ENCODE measurements around the gene PTTG1IP. TPM values are rescaled to one million over a fixed set of nuclear protein-coding genes. Genes with fewer than 3 reads are reported as not detected.

Gene PTTG1IP
- total RNA-seq, 1 experiment from 2014 or later = 96.0 TPM

DNA sequence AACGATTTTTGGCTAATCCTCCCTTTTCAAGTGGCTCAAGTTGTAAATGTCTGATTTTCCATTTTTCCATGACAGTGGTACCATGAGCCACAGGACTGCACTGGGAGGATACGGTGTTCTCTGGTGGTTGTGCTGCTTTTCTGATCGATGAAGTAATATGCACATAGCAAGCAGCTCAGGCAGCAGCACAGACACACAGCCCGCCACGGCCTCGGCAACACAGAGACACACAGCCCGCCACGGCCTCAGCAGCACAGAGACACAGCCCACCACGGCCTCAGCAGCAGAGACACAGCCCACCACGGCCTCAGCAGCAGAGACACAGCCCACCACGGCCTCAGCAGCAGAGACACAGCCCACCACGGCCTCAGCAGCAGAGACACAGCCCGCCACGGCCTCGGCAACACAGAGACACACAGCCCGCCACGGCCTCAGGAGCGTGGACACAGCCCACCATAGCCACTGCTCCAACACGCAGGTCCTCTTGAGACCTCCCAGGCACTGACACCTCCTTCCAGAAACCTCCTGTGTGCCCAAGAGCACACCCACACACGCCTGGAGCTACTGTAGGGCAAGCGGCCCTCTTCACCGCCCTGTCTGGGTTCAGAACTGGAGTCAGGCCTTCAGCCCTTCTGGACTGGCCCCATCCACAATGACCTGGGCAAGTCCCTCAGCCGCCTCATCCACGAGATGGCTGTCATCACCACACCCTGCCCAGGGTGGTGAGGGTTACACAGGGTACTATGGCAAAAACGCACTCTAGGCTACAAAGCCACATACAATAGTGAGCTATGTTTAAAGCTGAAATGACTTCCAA, 10.4 kb downstream of the PTTG1IP start:
- peak overlapping the region; percentile 36; the same call in 1 of the 2 replicates for H3K27ac Mint-ChIP-seq

More for the DNA sequence above, 10.4 kb downstream of the PTTG1IP start:
- CTCF ChIA-PET = no interaction called here
- no peaks in the 10 kb centered on the region for H3K27me3 Mint-ChIP-seq (ENCODE audit: low read depth)
- TF ChIP-seq CBFB (CRISPR knock-in tag; IDR thresholded peaks at IDR 0.05; ENCODE audit: low read depth) (no peak), FOXK1 (CRISPR knock-in tag; IDR thresholded peaks at IDR 0.05) (no peak), SMAD4 (CRISPR knock-in tag; IDR thresholded peaks at IDR 0.05) (no peak), ZNF263 (CRISPR knock-in tag; IDR thresholded peaks at IDR 0.05; ENCODE audit: low read depth) (no peak), NR1H2 (CRISPR knock-in tag; IDR thresholded peaks at IDR 0.05) (no peak), ZNF219 (CRISPR knock-in tag; IDR thresholded peaks at IDR 0.05; ENCODE audit: borderline replicate concordance) (no peak), ZNF416 (CRISPR knock-in tag; IDR thresholded peaks at IDR 0.05) (no peak), NFE2L1 (CRISPR knock-in tag; IDR thresholded peaks at IDR 0.05) (no peak)
- TF ChIP-seq, protein P1, sequence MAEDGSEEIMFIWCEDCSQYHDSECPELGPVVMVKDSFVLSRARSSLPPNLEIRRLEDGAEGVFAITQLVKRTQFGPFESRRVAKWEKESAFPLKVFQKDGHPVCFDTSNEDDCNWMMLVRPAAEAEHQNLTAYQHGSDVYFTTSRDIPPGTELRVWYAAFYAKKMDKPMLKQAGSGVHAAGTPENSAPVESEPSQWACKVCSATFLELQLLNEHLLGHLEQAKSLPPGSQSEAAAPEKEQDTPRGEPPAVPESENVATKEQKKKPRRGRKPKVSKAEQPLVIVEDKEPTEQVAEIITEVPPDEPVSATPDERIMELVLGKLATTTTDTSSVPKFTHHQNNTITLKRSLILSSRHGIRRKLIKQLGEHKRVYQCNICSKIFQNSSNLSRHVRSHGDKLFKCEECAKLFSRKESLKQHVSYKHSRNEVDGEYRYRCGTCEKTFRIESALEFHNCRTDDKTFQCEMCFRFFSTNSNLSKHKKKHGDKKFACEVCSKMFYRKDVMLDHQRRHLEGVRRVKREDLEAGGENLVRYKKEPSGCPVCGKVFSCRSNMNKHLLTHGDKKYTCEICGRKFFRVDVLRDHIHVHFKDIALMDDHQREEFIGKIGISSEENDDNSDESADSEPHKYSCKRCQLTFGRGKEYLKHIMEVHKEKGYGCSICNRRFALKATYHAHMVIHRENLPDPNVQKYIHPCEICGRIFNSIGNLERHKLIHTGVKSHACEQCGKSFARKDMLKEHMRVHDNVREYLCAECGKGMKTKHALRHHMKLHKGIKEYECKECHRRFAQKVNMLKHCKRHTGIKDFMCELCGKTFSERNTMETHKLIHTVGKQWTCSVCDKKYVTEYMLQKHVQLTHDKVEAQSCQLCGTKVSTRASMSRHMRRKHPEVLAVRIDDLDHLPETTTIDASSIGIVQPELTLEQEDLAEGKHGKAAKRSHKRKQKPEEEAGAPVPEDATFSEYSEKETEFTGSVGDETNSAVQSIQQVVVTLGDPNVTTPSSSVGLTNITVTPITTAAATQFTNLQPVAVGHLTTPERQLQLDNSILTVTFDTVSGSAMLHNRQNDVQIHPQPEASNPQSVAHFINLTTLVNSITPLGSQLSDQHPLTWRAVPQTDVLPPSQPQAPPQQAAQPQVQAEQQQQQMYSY (CRISPR knock-in tag; IDR thresholded peaks at IDR 0.05) = no peak
- TF ChIP-seq, protein P2, sequence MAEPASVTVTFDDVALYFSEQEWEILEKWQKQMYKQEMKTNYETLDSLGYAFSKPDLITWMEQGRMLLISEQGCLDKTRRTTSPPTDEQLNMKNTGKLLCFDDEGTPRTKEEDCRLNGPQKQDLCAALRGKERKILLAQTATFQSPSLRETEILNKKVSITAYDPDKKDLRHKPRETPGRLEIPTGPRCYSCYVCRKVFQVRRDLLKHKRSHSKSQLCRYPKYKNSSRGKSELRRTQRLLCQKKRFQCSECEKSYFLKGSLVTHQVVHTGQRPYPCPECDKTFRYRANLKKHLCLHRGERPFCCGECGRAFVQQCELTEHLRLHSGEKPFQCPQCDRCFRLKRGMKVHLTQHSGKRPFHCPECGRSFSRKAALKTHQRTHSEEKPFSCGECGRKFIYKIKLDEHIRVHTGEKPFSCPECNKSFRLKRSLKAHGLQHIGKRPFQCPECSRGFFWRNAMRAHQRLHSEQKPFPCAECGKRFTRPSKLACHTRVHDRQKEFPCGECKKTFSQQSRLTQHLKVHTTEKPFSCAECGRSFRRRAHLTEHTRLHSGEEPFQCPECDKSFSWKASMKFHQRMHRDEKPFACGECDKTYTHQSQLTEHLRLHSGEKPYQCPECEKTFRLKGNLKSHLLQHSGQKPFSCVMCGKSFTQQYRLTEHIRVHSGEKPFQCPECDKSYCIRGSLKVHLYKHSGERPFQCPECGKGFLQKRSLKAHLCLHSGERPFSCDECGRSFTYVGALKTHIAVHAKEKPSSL (CRISPR knock-in tag; conservative IDR thresholded peaks at IDR 0.05) = no peak
- TF ChIP-seq, protein P3, sequence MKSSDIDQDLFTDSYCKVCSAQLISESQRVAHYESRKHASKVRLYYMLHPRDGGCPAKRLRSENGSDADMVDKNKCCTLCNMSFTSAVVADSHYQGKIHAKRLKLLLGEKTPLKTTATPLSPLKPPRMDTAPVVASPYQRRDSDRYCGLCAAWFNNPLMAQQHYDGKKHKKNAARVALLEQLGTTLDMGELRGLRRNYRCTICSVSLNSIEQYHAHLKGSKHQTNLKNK (CRISPR knock-in tag; IDR thresholded peaks at IDR 0.05) = no peak
- TF ChIP-seq, protein P4, sequence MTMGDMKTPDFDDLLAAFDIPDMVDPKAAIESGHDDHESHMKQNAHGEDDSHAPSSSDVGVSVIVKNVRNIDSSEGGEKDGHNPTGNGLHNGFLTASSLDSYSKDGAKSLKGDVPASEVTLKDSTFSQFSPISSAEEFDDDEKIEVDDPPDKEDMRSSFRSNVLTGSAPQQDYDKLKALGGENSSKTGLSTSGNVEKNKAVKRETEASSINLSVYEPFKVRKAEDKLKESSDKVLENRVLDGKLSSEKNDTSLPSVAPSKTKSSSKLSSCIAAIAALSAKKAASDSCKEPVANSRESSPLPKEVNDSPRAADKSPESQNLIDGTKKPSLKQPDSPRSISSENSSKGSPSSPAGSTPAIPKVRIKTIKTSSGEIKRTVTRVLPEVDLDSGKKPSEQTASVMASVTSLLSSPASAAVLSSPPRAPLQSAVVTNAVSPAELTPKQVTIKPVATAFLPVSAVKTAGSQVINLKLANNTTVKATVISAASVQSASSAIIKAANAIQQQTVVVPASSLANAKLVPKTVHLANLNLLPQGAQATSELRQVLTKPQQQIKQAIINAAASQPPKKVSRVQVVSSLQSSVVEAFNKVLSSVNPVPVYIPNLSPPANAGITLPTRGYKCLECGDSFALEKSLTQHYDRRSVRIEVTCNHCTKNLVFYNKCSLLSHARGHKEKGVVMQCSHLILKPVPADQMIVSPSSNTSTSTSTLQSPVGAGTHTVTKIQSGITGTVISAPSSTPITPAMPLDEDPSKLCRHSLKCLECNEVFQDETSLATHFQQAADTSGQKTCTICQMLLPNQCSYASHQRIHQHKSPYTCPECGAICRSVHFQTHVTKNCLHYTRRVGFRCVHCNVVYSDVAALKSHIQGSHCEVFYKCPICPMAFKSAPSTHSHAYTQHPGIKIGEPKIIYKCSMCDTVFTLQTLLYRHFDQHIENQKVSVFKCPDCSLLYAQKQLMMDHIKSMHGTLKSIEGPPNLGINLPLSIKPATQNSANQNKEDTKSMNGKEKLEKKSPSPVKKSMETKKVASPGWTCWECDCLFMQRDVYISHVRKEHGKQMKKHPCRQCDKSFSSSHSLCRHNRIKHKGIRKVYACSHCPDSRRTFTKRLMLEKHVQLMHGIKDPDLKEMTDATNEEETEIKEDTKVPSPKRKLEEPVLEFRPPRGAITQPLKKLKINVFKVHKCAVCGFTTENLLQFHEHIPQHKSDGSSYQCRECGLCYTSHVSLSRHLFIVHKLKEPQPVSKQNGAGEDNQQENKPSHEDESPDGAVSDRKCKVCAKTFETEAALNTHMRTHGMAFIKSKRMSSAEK (CRISPR knock-in tag; IDR thresholded peaks at IDR 0.05; ENCODE audit: borderline replicate concordance) = no peak
- TF ChIP-seq, protein P5, sequence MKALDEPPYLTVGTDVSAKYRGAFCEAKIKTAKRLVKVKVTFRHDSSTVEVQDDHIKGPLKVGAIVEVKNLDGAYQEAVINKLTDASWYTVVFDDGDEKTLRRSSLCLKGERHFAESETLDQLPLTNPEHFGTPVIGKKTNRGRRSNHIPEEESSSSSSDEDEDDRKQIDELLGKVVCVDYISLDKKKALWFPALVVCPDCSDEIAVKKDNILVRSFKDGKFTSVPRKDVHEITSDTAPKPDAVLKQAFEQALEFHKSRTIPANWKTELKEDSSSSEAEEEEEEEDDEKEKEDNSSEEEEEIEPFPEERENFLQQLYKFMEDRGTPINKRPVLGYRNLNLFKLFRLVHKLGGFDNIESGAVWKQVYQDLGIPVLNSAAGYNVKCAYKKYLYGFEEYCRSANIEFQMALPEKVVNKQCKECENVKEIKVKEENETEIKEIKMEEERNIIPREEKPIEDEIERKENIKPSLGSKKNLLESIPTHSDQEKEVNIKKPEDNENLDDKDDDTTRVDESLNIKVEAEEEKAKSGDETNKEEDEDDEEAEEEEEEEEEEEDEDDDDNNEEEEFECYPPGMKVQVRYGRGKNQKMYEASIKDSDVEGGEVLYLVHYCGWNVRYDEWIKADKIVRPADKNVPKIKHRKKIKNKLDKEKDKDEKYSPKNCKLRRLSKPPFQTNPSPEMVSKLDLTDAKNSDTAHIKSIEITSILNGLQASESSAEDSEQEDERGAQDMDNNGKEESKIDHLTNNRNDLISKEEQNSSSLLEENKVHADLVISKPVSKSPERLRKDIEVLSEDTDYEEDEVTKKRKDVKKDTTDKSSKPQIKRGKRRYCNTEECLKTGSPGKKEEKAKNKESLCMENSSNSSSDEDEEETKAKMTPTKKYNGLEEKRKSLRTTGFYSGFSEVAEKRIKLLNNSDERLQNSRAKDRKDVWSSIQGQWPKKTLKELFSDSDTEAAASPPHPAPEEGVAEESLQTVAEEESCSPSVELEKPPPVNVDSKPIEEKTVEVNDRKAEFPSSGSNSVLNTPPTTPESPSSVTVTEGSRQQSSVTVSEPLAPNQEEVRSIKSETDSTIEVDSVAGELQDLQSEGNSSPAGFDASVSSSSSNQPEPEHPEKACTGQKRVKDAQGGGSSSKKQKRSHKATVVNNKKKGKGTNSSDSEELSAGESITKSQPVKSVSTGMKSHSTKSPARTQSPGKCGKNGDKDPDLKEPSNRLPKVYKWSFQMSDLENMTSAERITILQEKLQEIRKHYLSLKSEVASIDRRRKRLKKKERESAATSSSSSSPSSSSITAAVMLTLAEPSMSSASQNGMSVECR (CRISPR knock-in tag; IDR thresholded peaks at IDR 0.05; ENCODE audit: borderline replicate concordance) = no peak
- ATAC-seq (no peak), DNase-seq (ENCODE audit: low spot score) (no peak)
- H3K4me3 Mint-ChIP-seq = no peak overlapping the region
- peaks cover 18% of the 10 kb centered on the region for H3K4me1 Mint-ChIP-seq
- no peaks in the 10 kb centered on the region for H3K9me3 Mint-ChIP-seq
- POLR2A ChIA-PET = no interaction called here
- H3K36me3 Mint-ChIP-seq = peaks cover 49% of the 10 kb centered on the region
